Endothelial cell of umbilical vein (primary cell): Measurements from ENCODE around the gene GALNT10. TPM values are rescaled to one million over a fixed set of nuclear protein-coding genes. Genes with fewer than 3 reads are reported as not detected.

Source experiments
- BruUV-seq: library from RNA; stranded (reverse); fragments of 400-500 nt; replicated peaks from 2 replicates; lab custom pipeline; 2021; lab: Mats Ljungman, UMichigan
- CTCF ChIA-PET: fragments of 300-600, 350-600 bp; sonication (Branson Sonifier 250); formaldehyde crosslinking; loops from one replicate; lab custom pipeline; 2021; ENCODE audit warnings: antibody characterized with exemption, inconsistent platforms; lab: Charles Lee
- POLR2A ChIA-PET: fragments of 300-600, 350-600 bp; sonication (Branson Sonifier 250); formaldehyde crosslinking; loops from one replicate; lab custom pipeline; 2021; ENCODE audit warnings: antibody characterized with exemption, inconsistent platforms; lab: Charles Lee
- DNase-seq: peaks from one replicate; pipeline ENCODE4 v3.0.0-alpha.2; 2011; ENCODE audit warnings: low read depth, low spot score
- FAIRE-seq: peaks from 2 replicates; lab custom pipeline; 2011; peaks lifted over from hg19 to GRCh38; lab: Jason Lieb, UNC
- H2AFZ ChIP-seq: 2 replicates; pipeline ENCODE4 v1.6.0; 2012; ENCODE audit warnings: low read depth, low read length, control low read depth, inconsistent platforms
- H3K27ac ChIP-seq: 2 replicates; pipeline ENCODE4 v1.5.1; 2011; ENCODE audit warnings: low read depth, mild to moderate bottlenecking, control low read depth, low read length, moderate library complexity; ENCODE audit not compliant: insufficient read depth
- H3K27me3 ChIP-seq, 2 experiments: 2 replicates each; pipeline versions ENCODE4 v1.6.0 to v1.6.1; 2011; ENCODE audit warnings: low read length in 2 of 2, mixed read lengths in 1 of 2; ENCODE audit not compliant: control insufficient read depth in 2 of 2, insufficient read depth in 2 of 2
- H3K36me3 ChIP-seq, 2 experiments: 2 replicates in 1 of 2; 3 replicates in 1 of 2; pipeline ENCODE4 v1.5.1; 2011; ENCODE audit warnings: low read length in 2 of 2, mild to moderate bottlenecking in 1 of 2, moderate library complexity in 1 of 2; ENCODE audit not compliant: control insufficient read depth in 2 of 2, insufficient read depth in 2 of 2; ENCODE audit errors: extremely low read depth in 1 of 2
- H3K4me1 ChIP-seq: 3 replicates; pipeline ENCODE4 v1.5.1; 2011; ENCODE audit warnings: mild to moderate bottlenecking, low read length; ENCODE audit not compliant: control insufficient read depth, insufficient read depth; ENCODE audit errors: extremely low read depth
- H3K4me2 ChIP-seq: 2 replicates; pipeline ENCODE4 v1.6.1; 2011; ENCODE audit warnings: low read length, control low read depth, mixed read lengths; ENCODE audit not compliant: insufficient read depth
- H3K4me3 ChIP-seq, 3 experiments: fragments of 200-600 bp in 1 of 3; sonication (generic), shearing (Covaris generic) in 1 of 3; replicated peaks in 1 of 3; 2 replicates each; pipeline ENCODE4 v1.5.1; 2011 to 2016; ENCODE audit warnings: control low read depth in 3 of 3, low read length in 3 of 3, mild to moderate bottlenecking in 2 of 3, inconsistent platforms in 1 of 3, low read depth in 1 of 3, moderate library complexity in 1 of 3; ENCODE audit not compliant: insufficient read depth in 1 of 3
- H3K79me2 ChIP-seq: 2 replicates; pipeline ENCODE4 v1.6.0; 2012; ENCODE audit warnings: low read length, inconsistent platforms; ENCODE audit not compliant: control insufficient read depth, insufficient read depth
- H3K9ac ChIP-seq: replicated peaks from 2 replicates; pipeline ENCODE3; 2011; ENCODE audit warnings: low read length, control low read depth; ENCODE audit not compliant: insufficient read depth; ENCODE audit errors: extremely low read depth
- H3K9me1 ChIP-seq: replicated peaks from 3 replicates; pipeline ENCODE4 v1.6.0; 2011; ENCODE audit warnings: mild to moderate bottlenecking, low read length; ENCODE audit not compliant: control insufficient read depth, insufficient read depth; ENCODE audit errors: extremely low read depth
- H3K9me3 ChIP-seq: replicated peaks from 2 replicates; pipeline ENCODE4 v1.5.1; 2012; ENCODE audit warnings: low read length, inconsistent platforms; ENCODE audit not compliant: control insufficient read depth, insufficient read depth
- H4K20me1 ChIP-seq: replicated peaks from 2 replicates; pipeline ENCODE3; 2011; ENCODE audit warnings: mild to moderate bottlenecking, low read length; ENCODE audit not compliant: control insufficient read depth, insufficient read depth; ENCODE audit errors: extremely low read depth
- CTCF ChIP-seq, 2 donors: IDR thresholded peaks; 1 replicate in 1 of 2; 2 replicates in 1 of 2; pipeline ENCODE4 v1.5.1; 2011; ENCODE audit warnings: low read length in 2 of 2, mild to moderate bottlenecking in 2 of 2, moderate library complexity in 2 of 2, control low read depth in 1 of 2, inconsistent platforms in 1 of 2, low read depth in 1 of 2; ENCODE audit not compliant: insufficient read depth in 1 of 2; ENCODE audit errors: extremely low read depth in 1 of 2
- EZH2 ChIP-seq: IDR thresholded peaks from 2 replicates; pipeline ENCODE4 v1.6.1; 2012; ENCODE audit warnings: borderline replicate concordance, low read depth, mild to moderate bottlenecking, moderate library complexity, low read length, inconsistent platforms; ENCODE audit not compliant: severe bottlenecking
- FOS ChIP-seq: IDR thresholded peaks from 2 replicates; pipeline ENCODE4 v1.6.1; 2011; ENCODE audit warnings: mild to moderate bottlenecking, low read length, moderate library complexity, borderline replicate concordance; ENCODE audit not compliant: insufficient read depth
- GATA2 ChIP-seq: IDR thresholded peaks from 2 replicates; pipeline ENCODE4 v1.7.0; 2011; ENCODE audit warnings: low read depth, mild to moderate bottlenecking, moderate library complexity, mixed read lengths, low read length; ENCODE audit not compliant: insufficient read length, insufficient read depth
- JUN ChIP-seq: IDR thresholded peaks from 2 replicates; pipeline ENCODE4 v1.6.1; 2011; ENCODE audit warnings: borderline replicate concordance, low read depth; ENCODE audit not compliant: insufficient read length, insufficient read depth
- MAX ChIP-seq: IDR thresholded peaks from 2 replicates; pipeline ENCODE4 v1.6.1; 2011; ENCODE audit not compliant: insufficient read depth, insufficient read length
- MYC ChIP-seq: IDR thresholded peaks from one replicate; pipeline ENCODE4 v1.6.1; 2011; ENCODE audit warnings: mild to moderate bottlenecking, low read depth, low read length
- POLR2A ChIP-seq: IDR thresholded peaks from 2 replicates; pipeline ENCODE4 v1.6.1; 2012; ENCODE audit warnings: low read depth, mild to moderate bottlenecking, control low read depth, low read length
- POLR2AphosphoS5 ChIP-seq: IDR thresholded peaks from 2 replicates; pipeline ENCODE4 v1.6.1; 2012; ENCODE audit warnings: low read depth, mild to moderate bottlenecking, control low read depth, low read length, moderate library complexity; ENCODE audit not compliant: insufficient read depth
- dilution Hi-C: fragments of 300-500 bp; cut with MboI; formaldehyde crosslinking; loops from one replicate; pipeline ENCODE4 v1.15.0; 2019; ENCODE audit warnings: low sequenced_read_pairs; ENCODE audit not compliant: extremely low pct_ligation_motif_present
- intact Hi-C: fragments of 100-400 bp; cut with micrococcal nuclease; formaldehyde crosslinking; loops from one replicate; pipeline ENCODE4 v1.10.0; 2022
- polyA plus RNA-seq, 4 experiments: library from polyadenylated mRNA; depleted of rRNA in 3 of 4; stranded (reverse) in 3 of 4; unstranded in 1 of 4; fragments of >200 nt; gene quantifications; 2 replicates each; pipeline versions ENCODE4 v1.2.1 to v1.2.3, GENCODE V29; 2011 to 2012; ENCODE audit warnings: missing spikeins in 1 of 4
- total RNA-seq: library from RNA; stranded (reverse); gene quantifications from 2 replicates; pipeline ENCODE4 v1.2.3, GENCODE V29; 2021

GALNT10 gene
- total and polyA plus RNA-seq, 2 donors (not counting 3 experiments of a cell fraction or from before 2014, with no cell fraction given) = 70.2 to 77.6 TPM

- POLR2A ChIA-PET = no interaction called here
- FAIRE-seq = no peak
- BruUV-seq = no TSS peak
Observed at GRCh38 chr5:154345255-154345952, 154.9 kb downstream of the GALNT10 start.

More at GRCh38 chr5:154345255-154345952, 154.9 kb downstream of the GALNT10 start:
- dilution Hi-C loops = no loop called here
- no peaks in the 10 kb centered on the region for H4K20me1 ChIP-seq
- no peaks in the 10 kb centered on the region for H3K9me1 ChIP-seq
- CTCF ChIA-PET = interaction anchor here (1.5 kb wide), 1 partner anchor 148 kb away, joined by 6 read pairs; no protein-coding TSS in a partner anchor
- no peak overlapping the region for H3K4me2 ChIP-seq
- H3K9me3 ChIP-seq = no peaks in the 10 kb centered on the region
- no peak for TF ChIP-seq MAX
- no peak for TF ChIP-seq POLR2AphosphoS5
- no peak for TF ChIP-seq MYC
- no peak for TF ChIP-seq GATA2
- no peak for TF ChIP-seq FOS
- no peak for TF ChIP-seq JUN
- no peak for TF ChIP-seq POLR2A
- no peak for TF ChIP-seq EZH2
- no peak for TF ChIP-seq CTCF (IDR thresholded peaks at IDR 0.05; ENCODE audit: extremely low read depth in 1 of 2, insufficient read depth in 1 of 2, low read depth in 1 of 2, low read length in 2 of 2)
- no peak for DNase-seq
- no peak overlapping the region for H3K27ac ChIP-seq
- H2AFZ ChIP-seq = no peak overlapping the region
- intact Hi-C loops = no loop called here
- H3K36me3 ChIP-seq = no peaks in the 10 kb centered on the region
- no peaks in the 10 kb centered on the region for H3K27me3 ChIP-seq
- no peak overlapping the region for H3K4me3 ChIP-seq
- H3K79me2 ChIP-seq = no peaks in the 10 kb centered on the region
- no peak overlapping the region for H3K9ac ChIP-seq
- H3K4me1 ChIP-seq = no peaks in the 10 kb centered on the region
